SW 1271 (cell line): ENCODE results near the gene AGBL3.

ENCODE experiments used
- DNase-seq, 2 experiments: peaks; one replicate each; lab custom pipeline; 2025; lab: John Stamatoyannopoulos, UW

The AGBL3 gene

DNA sequence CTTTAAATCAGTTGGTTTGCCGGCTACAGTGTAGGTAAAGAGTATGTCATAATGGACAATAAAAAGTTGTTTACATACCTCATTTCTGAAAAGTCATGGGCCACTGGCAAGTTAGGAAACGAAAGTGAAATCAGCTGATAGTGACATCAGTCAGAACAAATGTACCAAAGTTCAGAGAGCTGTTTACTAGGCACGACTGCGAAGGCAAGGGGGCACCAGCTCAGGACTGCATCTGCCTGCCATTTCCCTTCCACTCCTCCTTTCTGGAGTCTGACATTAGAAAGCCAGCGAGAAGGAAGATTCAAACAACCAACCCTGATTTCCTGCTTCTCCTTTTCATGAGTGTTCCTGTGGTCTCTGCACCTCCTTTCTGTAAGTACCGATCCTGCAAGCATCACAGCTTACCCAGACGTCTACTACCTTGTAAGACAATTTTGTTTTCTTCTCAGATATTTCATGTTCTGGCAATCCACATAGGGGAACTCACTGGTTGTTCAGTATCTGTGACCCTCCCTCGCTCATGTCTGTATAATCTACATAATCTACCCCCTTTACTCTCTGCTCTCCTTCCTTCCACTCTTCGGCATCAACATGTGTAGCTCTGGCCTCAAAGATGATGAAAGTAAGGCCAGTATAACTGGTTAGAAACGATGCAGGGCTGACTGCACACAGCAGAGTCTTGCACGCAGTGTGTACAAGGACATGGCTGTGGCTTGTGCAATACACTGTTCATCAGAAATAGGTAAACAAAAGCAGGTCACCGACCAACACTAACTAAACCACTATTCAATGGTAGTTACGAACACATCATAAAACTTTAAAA, 161.8 kb downstream of the AGBL3 start, which contains the start of gene TMEM140:
Gene TMEM140, plus strand, starts transcription at position 174 of the 823 bp plus-strand sequence. CDS start 16,370 bp downstream, outside the sequence.
- peak in 1 of 2 experiments; percentile 61 for DNase-seq

DNA sequence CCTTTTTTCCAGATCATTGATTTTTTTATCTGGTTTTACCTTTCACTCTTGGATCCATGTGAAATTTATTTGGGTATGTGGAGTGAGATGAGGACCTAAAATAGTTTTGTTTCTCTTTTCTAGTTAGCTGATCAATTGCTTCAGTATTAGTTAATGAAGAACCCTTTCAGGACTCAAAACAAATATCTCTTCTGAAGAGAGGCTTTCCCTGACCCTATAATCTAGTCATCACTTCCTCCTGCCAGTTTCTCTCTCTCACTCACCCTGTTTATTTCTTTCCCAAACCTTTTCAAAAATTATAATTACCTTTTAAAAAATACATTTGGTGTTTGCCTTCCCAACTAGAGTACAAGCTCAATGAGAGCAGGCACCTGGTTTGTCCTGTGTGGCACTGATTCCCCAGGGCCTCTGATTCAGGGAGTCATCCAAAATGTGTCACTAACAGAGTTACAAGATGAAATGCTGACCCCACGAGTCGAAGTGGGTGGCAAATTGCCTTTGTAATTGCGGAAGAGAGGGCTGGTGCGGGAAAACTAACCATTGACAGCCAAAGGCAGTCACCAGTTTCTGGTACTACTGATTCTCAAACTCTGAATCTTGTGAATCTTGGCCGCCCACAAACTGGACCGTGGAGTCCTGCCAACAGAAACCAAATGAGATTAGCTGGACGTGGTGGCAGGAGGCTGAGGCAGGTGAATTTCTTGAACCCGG, 163.9 kb downstream of the AGBL3 start:
- DNase-seq, result no peak

DNA sequence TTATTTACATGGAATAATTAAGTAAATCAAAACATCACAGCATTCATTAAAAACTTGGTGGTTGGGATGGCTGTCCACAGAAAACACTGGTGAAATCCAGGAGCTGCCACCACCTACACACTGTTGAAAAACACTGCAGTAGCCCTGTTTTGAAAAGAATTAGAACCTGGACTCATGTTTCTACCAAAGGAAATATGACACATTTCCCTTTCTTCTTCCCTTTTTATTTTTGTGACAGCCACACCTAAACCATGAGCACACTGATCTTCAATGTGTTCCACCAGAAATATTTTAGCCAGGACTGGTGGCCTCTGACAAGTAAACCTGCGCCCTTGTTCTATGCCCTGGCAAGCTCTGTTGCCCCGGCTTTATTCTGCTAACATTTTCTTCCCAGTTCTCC, 164.8 kb downstream of the AGBL3 start:
- no peak for DNase-seq

DNA sequence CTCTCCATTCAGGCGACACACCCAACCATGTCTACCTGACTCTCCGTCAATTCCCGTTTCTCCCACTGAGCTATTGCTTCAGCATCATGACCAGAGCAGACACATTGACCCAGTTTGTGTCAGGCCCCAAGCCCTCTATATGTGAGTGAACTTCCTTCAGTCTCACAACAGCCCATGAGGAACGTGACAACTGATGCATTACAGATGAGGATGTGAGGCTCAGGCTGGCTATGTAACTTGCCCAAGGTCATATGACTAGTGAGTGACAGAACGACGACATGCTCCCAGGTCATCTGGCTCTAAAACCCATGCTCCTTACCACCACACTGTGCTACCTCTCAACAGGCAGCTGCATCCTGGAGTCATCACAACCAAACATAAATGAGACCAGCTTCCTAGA, 165.2 kb downstream of the AGBL3 start:
- no peak for DNase-seq

DNA sequence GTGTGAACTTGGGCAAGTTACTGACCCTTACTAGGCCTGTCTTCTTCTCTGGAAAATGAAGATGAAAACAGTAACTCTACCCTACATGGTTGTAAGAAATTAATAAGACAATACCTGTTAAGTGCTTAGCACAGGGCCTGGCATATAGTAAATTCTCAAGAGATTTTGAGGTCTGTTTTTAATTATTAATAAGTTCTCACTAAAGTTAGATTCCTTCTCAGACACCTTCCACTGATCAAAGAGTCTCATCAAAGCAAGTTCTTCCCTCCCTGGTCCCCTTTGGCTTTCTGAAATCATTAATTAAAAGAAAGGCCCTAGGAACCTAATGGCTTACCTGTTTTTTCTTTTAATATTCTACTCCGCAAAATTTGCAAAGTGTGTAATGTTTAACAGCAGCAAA, 166.1 kb downstream of the AGBL3 start:
- no peak for DNase-seq

DNA sequence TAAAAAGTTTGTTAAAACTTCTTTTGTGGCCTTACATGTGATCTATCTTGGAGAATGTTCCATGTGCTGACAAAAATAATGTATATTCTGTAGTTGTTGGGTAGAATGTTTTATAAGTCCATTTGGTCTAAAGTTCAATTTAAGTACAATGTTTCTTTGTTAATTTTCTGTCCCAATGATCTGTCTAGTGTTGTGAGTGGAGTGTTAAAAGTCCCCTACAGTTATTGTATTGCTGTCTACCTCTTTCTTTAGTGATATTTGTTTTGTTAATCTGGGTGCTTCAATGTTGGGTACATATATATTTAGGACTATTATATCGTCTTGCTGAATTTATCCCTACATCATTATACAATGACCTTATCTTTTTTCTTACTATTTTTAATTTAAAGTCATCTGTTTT, 168.4 kb downstream of the AGBL3 start:
- DNase-seq, result no peak

DNA sequence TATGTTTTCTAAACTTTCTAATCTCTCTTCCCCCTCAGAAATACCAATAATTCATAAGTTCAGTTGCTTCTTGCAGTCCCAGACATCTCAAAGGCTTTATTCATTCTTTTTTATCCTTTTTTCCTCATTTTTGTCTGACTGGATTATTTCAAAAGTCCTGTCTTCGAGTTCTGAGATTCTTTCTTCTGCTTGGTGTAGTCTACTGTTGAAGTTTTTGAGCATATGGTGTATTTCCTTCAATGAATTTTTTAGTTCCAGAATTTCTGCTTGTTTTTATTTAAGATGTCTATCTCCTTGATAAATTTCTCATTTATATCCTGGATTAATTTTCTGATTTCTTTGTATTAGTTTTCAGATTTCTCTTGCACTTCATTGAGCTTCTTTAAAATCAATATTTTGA, 170.0 kb downstream of the AGBL3 start:
- DNase-seq, result no peak

DNA sequence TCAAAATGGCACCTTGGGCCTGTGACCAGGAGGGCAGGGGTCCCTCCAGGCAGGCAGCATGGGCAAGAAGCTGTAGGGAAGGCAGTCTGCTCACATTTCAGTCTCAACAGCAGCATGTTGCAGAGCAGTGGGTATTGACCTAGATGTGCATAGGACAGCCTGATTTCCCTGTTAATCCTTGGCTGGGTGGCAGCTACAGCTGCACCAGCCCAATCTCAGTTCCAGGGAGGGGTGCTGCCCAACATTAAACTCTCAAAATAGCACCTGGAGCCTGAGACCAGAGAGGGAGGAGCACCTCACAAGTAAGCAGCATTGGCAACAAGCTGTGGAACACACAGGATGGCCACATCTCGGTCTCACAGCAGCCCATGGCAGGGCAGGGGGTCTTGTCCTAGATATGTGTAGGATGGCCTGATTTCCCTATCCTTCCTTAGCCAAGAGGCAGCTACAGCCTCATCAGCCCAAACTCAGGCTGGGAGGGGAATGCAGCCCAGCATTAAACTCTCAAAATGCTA, 171.9 kb downstream of the AGBL3 start:
- no peak for DNase-seq

DNA sequence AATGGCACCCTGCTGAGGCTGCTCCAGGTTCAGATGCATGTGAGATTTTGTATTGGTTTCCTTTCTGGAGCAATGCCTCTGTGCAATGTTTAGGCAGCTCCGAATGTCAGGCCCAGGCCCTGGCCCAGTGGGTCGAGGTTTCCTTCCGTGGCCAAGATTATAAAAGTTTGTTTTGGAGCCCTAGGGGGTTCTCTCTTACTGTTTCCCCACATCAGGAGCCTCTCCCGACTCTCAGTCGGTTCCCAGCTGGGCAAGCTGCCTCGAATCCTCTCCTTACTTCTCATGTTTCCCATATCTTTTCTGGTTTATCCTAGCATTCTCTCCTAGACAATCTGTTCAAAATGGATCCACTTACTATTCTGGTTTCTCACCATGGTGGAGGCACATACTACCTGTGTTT, 172.6 kb downstream of the AGBL3 start:
- no peak for DNase-seq

DNA sequence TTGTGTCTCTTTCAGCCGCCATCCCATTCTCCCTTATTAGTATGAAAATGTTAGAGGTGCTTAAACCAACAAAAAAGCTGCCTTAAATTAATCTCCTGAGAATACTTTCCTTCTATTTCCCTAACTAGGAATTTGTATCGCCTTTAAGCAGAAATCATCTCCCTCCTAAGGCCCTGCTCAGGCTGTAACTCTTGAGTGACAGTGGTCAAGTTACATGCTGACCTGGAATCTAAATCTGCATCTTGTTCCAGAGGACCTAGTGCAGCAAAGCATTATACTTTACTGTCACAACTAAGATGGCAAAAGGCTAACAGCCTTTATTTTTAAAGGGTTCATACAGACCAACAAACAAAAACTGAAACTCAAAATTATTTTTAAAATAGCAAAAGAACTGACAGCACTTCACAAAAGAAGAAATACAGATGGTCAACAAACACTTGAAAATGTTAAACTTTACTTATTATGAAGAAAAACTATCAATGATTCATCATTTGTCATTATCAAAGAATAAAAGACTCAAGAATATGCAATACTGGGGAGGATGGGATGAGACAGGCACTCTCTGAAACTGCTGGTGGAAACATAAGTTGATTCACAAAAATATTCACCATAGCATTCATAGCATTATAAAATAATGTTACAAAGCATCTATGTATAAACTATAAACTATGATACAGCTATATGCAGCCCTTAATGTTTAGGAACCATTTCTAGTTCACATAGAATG, 173.2 kb downstream of the AGBL3 start:
- no peak for DNase-seq

DNA sequence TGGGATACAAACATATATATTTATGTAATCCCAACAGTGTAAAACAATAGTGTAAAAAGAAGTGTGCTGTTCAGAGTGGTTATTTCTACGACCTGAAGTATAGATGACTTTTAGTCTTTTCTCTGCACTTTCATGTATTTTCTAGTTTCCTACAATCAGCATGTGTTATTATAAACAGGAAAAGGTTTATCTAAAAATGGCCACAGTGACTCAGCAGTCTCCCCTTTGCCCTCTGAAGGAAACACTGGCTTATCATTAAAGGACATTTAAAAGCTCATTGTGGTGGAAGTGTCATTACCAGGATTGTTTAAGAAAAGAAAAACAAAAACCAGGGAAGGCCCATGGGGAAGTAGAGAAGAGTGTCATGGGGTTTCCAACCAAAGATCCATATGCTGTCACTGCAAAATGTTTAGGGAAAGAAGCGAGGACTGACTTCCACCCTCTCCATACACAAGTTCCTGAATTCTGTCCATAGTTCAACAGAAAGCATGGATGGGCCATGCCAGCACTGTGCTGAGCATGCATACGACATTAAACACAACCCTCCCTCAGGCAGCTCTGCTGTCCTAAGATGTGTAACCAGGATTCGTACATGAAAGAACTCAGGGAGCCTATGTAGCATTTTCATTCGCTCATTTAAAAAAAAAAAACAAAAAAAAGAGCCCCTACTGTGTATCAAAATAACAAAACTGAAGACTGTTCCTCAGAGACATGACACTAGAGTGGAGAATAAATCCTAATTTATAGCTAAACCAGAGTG, 174.0 kb downstream of the AGBL3 start:
- no peak for DNase-seq

DNA sequence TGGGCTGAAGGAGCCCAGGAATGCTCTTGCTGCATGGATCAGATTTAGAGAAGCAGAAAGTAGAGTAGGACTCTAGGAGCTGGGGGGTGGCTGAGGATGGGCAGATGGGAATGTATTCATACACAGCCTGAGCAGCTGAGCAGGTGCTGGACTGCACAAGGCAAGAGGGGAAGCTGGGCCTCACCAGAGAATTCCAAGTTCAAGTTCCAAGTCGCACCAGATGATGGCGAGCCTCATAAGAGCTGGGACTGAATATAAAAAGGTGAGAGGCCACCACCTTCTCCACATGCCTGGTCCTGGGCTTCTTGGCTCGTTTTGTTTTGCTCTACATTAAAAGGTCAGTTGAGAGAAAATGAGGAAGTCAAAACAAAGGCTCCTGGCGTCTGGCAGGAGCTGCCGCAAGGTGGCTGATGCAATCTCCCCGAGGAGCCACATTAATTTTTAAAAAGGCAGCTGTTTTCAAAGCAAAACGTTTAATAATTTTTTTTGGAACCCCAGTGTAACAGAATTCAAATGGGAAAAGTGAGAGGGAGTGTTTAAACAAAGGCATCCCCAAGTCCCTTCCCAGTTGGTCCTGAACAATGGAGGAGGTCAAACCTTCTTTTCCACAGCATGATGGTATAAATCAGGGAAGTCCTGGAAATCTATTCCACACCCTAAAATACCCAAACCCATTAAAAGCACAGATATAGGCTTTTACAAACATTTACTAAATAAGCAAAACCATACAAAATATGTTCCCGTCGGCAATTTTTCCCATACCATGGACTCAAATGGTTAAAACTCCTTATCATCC, 174.7 kb downstream of the AGBL3 start:
- DNase-seq, result no peak

DNA sequence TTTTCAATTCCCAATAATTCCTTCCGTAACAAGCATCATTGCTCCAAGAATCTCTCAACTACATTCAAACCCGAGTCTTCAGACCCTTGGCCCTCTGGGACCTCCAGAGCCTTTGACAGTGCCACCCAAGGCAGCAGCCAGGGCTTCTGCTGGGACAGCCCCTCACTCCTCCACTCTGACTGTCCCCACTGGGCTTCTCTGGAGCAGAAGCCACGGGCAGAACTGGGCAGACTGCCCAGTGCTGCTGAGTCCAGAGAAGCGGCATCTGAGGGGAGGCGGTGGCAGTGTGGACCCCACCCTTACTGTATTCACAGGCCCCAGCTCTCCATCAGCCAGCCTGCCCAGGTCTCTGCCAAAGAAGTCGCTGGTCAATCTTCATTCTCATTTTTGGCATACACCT, 175.4 kb downstream of the AGBL3 start:
- no peak for DNase-seq

DNA sequence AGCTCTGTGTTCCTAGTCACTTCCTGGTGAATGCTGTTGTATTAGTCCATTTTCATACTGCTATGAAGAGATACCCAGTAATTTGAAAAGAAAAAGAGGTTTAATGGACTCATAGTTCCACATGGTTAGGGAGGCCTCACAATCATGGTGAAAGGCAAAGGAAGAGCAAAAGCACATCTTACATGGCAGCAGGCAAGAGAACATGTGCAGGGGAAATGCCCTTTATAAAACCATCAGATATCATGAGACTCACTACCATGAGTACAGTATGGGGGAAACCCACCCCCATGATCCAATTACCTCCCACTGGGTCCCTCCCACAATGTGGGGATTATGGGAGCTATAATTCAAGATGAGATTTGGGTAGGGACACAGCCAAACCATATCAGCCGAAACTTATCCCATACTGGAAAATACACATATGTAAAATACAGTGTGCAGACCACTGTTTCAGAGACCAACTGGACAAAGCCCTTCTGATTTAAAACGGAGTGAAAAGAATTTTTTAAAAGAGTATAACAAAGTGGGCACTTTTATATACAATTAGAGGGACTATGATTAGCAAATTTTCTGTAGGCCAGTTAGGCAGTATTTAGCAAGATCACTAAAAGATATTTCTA, 176.2 kb downstream of the AGBL3 start:
- no peak for DNase-seq

DNA sequence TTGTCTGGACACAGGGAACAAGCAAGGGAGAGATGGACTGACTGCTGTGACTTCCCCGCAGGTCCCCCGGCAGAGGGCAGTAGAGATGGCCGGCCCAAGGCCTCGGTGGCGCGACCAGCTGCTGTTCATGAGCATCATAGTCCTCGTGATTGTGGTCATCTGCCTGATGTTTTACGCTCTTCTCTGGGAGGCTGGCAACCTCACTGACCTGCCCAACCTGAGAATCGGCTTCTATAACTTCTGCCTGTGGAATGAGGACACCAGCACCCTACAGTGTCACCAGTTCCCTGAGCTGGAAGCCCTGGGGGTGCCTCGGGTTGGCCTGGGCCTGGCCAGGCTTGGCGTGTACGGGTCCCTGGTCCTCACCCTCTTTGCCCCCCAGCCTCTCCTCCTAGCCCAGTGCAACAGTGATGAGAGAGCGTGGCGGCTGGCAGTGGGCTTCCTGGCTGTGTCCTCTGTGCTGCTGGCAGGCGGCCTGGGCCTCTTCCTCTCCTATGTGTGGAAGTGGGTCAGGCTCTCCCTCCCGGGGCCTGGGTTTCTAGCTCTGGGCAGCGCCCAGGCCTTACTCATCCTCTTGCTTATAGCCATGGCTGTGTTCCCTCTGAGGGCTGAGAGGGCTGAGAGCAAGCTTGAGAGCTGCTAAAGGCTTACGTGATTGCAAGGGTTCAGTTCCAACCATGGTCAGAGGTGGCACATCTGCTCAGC, 178.2 kb downstream of the AGBL3 start:
- no peak for DNase-seq

DNA sequence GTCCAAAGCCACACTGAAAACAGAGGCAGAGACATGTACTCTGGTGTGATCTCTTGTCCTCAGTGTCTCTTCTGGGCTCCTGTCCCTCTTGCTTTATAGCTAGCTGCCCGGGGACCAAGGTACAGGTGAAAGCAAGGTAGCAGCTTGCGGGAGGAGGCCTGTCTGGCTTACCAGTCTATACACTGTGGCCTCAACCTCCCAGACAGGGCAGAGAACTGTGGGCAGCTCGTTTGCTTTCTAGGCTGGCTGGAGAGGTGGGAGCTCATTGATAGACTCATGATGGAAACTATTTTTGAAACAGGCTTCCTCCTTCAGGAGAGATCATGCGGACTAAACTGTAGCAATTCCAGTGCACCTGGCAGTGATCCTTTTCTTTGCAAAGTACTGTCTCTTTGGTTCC, 179.6 kb downstream of the AGBL3 start:
- DNase-seq, result no peak

DNA sequence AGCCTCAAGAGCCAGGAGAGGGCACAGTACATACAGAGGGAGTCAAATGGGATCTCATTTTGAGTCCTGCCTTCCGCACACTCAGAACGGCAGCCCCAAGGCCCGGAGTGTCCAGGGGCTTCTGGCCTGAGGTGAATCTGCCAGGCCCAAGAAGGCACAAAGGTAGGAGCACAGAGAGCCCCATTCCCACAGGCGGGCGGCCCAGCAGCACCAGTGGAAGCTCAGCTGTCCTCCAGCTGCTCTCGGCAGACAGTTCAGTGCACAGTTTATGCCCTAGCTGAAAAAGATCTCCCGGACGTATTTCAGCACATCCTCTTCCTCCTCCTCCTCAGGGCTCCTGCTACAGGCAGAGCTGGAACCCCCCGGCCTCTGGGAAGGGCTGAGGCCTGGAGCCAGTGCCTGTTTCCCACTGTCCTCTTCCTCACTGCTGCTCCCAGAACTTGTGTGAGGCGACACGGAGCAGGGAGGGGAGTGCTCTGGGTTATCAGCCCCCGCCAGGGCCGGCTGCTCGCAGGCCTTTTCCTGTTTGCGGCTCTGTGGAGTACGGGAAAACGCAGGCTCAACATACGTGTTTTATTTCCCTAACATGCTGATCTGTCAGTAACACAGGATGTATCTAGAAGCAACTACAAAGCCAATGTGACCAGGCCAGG, 180.2 kb downstream of the AGBL3 start:
- DNase-seq, result no peak

DNA sequence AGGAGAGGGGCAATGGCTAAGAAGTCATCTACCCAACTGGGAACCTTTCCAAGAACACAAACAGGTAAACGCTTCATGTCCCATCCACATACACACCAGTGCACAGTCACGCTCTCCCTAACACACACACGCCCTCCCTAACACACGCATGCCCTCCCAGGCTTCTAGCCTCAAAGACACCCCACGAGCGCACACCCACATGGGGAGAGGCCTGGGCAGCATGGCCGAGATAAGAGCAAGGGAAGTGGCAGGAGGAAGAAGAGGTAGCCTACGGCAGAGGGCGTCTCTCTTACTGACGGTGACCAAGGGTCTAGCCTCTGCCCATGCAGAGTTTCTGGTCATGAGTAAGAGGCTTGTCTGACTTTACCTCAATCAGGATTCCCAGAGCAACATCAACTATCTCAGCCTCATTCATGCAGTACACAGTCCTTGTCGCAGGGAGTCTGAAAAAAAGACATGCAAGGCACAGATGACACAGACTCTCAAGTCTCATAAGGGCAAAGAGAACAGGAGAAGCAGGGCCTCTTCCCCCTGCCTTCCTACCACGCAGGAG, 181.1 kb downstream of the AGBL3 start:
- no peak for DNase-seq

DNA sequence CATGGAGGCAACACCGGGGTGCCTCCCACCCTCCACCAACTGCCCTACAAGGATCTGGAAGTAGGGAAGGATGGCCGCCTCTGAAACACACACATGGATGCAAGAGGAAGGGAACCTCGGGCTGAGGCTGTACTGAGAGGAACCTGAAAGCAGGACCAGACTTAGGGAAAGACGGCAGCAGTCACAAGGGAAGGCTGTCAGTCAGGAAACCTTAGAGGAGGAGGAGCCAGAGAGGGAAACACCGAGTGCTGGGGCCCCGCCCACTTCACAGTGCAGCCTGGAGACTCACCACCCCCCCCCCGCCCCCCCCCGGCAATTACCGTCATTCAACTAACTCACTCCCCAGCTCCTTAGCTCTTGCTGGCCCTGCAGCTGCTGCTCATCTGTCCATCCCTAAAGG, 181.7 kb downstream of the AGBL3 start:
- no peak for DNase-seq
